IgD-negative memory B cell (primary cell): Measurements from ENCODE around the gene RHBDL1. TPM values are rescaled to one million over a fixed set of nuclear protein-coding genes. Genes with fewer than 3 reads are reported as not detected.
A peak's percentile ranks its signal among the peaks of the same experiment; 100 is the strongest.
"Not testable (repeated sequence)": the region's sequence is repeated elsewhere in the genome, so short reads cannot be mapped to it uniquely, and the experiment has no call there.

ENCODE experiments used
- H3K27ac Mint-ChIP-seq, 3 donors: one replicate each; pipeline ENCODE4 v1.8.0; 2020 to 2022; ENCODE audit warnings: mild to moderate bottlenecking in 3 of 3, mixed read lengths in 3 of 3, moderate library complexity in 1 of 3
- H3K27me3 Mint-ChIP-seq: one replicate; pipeline ENCODE4 v1.8.0; 2021; ENCODE audit warnings: mixed read lengths
- H3K36me3 Mint-ChIP-seq: one replicate; pipeline ENCODE4 v1.8.0; 2020; ENCODE audit warnings: mild to moderate bottlenecking, mixed read lengths
- H3K4me1 Mint-ChIP-seq, 3 donors: one replicate each; pipeline ENCODE4 v1.8.0; 2020 to 2022; ENCODE audit warnings: mixed read lengths in 3 of 3, mild to moderate bottlenecking in 1 of 3
- H3K4me3 Mint-ChIP-seq, 4 donors: one replicate each; pipeline ENCODE4 v1.8.0; 2020 to 2022; ENCODE audit warnings: mild to moderate bottlenecking in 4 of 4, mixed read lengths in 4 of 4, moderate library complexity in 3 of 4
- H3K9me3 Mint-ChIP-seq, 3 donors: one replicate each; pipeline ENCODE4 v1.8.0; 2020 to 2021; ENCODE audit warnings: mixed read lengths in 3 of 3, mild to moderate bottlenecking in 1 of 3
- polyA plus RNA-seq: library from polyadenylated mRNA; unstranded; fragments of 300-500 nt; fragmentation: Illumina TruSeq; gene quantifications from one replicate; pipeline ENCODE4 v1.2.3, GENCODE V29; 2021

Gene RHBDL1
- polyA plus RNA-seq, 1 donor from 2014 or later: 1.1 TPM

DNA sequence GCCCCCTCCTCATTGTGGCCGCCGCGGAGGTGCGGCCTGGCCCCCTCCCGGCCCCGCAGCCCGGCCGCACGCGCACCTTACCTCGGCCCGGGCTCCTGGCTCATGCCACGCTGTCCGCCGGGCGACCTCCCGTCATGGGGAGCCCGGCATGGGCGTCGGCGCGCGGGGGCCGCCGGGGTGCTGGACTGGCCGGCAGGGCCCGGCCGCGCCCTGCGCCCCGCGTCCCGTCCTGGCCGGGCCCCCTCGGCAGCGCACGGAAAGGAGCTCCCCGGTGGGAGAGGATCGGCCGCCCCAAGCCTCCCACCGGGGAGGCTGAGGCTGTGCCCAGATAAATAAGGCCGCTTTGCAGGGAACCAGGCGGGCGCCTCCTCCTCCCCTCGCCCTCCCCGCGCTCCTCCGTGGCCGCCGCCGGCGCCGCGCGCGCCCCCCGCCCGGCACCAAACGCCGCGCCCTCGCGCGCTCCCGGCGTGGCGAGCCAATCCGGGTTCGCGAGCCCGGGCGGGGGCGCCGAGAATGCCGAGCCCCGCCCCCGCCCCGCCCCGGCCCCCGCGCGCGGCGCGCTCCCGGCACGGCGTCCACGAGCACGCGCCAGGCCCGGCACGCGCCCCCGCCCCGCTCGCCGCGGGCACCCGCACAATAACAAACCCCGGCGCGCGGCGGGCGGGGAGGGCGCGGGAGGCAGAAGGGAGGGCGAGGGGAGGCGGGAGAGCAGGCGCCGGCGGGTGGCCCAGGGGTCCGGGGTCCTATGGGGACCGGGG, 30.1 kb downstream of the RHBDL1 start, which contains the start of gene FBXL16:
TSS of gene FBXL16 (minus strand) at position 371 of the 758 bp plus-strand sequence. CDS start 8,396 bp downstream, outside the sequence.
- peaks cover 0 to 3% (median 1%) of the 10 kb centered on the region in 3 donors for H3K4me1 Mint-ChIP-seq
- no peak within 1 kb of the TSS for H3K27ac Mint-ChIP-seq
- H3K4me3 Mint-ChIP-seq: peak within 1 kb of the TSS in 1 of 4 donors; percentile 8
- H3K36me3 Mint-ChIP-seq: peaks cover 2% of the 10 kb centered on the region
- peaks cover 40% of the 10 kb centered on the region for H3K27me3 Mint-ChIP-seq
- no peaks in the 10 kb centered on the region for H3K9me3 Mint-ChIP-seq

DNA sequence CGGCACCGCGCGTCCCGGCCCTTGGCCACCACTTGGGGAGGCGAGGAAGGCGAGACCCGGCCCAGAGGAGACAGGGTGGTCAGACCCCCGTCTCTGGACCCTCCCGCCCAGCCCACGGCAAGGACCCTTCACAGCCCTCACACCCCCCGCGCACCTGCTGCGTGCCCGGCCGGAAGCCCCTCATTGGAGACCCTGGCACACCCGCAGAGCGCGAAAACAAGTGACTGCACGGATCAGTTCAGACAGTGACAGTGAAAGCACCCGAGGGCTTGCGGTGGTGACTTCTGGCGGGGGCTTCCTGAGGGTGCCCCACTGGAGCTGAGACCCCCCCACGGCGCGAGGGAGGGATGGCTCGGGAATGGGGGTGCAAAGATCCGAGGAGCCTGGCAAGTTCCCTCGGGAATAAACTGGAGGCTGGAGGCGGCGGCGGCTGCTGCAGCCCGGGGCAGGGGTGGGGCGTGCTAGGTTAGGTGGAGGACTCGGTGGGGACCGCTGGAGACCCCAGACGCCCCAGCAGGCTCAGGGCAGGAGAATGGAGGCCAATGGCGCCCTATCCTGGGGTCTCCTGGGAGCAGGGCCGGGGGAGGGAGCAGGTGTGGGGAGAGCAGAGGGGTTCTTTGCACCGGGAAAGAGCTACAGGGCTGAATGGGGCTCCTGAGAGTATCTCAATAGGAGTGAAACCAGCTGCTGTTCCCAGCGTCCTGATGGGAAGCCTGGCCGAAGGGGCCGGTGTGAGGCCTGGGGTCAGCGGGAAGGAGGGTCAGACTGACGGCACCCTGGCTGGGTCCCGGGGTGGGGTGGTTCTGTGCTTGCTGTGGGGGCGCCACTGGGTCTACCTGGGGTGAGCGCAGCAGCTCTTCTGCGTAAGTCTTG, 31.0 kb downstream of the RHBDL1 start:
- no peaks in the 10 kb centered on the region for H3K9me3 Mint-ChIP-seq
- peak overlapping the region in 1 of 4 donors; percentile 8 for H3K4me3 Mint-ChIP-seq
- H3K36me3 Mint-ChIP-seq: peaks cover 2% of the 10 kb centered on the region
- peak overlapping the region in 1 of 3 donors; percentile 88 for H3K27ac Mint-ChIP-seq
- H3K27me3 Mint-ChIP-seq: peaks cover 37% of the 10 kb centered on the region
- peaks cover 0 to 5% (median 1%) of the 10 kb centered on the region in 3 donors for H3K4me1 Mint-ChIP-seq

DNA sequence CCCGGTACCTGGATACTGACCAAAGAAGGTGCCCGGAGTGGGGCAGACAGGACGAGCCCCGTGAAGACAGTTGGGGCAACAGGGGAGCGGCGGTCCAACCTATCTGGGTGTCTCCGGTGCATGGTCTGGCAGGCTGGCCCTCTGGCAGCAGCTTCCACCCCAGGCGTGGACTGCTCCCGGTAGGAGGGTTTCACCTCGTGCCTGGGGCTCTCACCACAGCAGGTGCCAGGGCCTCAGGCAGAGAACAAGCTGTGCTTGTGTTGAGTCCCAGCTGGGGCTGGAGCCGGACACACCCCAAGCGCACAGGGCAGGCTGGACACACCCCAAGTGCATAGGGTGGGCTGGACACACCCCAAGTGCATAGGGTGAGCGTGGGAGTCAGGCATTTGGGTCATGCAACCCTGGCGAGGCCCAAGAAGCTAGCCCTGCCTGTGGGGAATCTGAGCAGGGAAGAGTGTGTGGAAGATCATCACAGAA, 31.6 kb downstream of the RHBDL1 start:
- H3K4me3 Mint-ChIP-seq: no peak overlapping the region
- no peaks in the 10 kb centered on the region for H3K9me3 Mint-ChIP-seq
- peaks cover 32% of the 10 kb centered on the region for H3K27me3 Mint-ChIP-seq
- peak overlapping the region in 1 of 3 donors; percentile 88 for H3K27ac Mint-ChIP-seq
- H3K4me1 Mint-ChIP-seq: peaks cover 0 to 5% (median 1%) of the 10 kb centered on the region in 3 donors
- peaks cover 2% of the 10 kb centered on the region for H3K36me3 Mint-ChIP-seq

DNA sequence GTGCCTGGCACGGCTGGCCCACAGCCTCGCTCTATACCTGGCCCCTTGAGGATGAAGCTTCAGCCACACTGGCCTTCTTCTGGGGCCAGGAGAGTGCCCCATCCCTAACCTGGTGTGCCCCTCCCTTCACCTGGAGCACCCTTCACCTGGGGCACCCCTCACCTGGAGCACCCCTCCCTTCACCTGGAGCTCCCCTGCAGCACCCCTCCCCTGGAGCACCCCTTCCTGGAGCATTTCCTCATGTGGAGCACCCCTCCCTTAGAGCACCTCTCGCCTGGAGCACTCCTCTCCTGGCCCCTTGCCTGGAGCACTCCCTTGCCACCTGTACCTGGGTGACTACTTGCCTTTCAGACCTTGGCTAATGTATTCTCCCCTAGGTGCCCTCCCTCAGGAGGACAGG, 32.5 kb downstream of the RHBDL1 start:
- no peaks in the 10 kb centered on the region for H3K36me3 Mint-ChIP-seq
- peaks cover 1 to 5% (median 4%) of the 10 kb centered on the region in 3 donors for H3K4me1 Mint-ChIP-seq
- H3K9me3 Mint-ChIP-seq: no peaks in the 10 kb centered on the region
- peaks cover 31% of the 10 kb centered on the region for H3K27me3 Mint-ChIP-seq
- no peak overlapping the region for H3K27ac Mint-ChIP-seq
- H3K4me3 Mint-ChIP-seq: peak overlapping the region in 1 of 4 donors; percentile 50

DNA sequence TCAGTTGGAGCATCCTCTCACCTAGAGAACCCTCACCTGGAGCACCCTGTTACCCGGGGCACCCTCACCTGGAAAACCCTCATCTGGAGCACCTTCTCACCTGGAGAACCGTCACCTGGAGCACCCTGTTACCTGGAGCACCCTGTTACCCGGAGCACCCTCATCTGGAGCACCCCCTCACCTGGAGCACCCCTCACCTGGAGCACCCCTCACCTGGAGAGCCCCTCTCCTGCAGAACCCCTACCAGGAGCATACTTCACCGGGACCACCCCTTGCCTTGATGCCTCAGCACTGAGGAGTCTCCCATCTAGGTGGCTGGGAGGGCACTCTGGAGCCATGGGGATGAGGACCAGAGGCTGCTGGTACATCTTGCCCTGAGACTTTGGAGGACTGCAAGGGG, 33.5 kb downstream of the RHBDL1 start:
- Mint-ChIP-seq H3K27ac (peak overlapping the region in 2 of 3 donors; percentile 21 to 80), H3K4me3 (peak overlapping the region in 1 of 4 donors; percentile 50), H3K4me1 (peaks cover 1 to 5% (median 4%) of the 10 kb centered on the region in 3 donors), H3K36me3 (no peaks in the 10 kb centered on the region), H3K9me3 (no peaks in the 10 kb centered on the region), H3K27me3 (peaks cover 35% of the 10 kb centered on the region)

DNA sequence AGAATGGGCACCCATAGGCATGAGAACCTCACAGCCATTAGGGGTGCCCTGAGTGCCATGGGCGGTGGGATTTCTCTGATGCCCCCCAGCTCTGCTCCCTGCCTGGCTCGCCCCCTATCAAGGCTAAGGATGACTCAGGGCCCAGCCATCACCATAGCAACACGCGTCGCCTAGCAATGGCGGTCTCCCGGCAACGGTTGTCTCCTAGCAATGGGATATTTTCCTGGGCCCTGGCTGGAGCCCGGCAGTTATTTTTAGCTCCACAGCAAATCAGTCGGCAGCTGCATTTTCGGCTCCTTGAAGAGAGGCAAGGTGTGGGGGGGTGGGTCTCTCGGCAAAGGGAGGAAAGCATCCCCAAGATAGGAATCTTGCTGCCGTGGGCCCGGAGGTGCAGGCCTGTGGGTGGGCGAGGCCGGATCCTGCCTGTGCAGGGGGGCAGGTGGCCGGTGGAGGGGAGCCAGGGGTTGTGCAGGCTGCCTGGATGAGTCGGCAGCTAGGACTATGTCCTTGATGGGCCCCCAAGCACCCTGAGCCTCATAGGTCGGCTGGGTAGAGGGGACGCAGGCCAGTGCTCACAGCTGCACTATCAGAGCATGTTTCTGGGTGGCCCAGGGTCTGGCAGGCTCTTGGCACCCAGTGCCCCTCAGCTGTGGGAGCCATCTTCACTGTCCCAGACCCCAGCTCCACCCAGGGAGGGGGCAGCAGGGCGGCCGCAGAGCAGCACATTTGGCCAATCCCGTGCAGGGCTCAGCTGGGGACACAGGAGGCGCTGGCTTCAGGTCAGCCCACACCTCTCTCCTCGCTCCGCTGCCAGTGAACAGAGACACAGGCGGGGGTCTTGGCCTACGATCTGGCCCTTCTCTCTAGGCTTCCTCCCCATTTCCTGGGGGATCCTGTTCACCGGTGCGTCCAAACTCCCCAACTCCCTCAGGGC, 34.4 kb downstream of the RHBDL1 start:
- H3K4me1 Mint-ChIP-seq: peaks cover 1 to 4% (median 3%) of the 10 kb centered on the region in 3 donors
- H3K27ac Mint-ChIP-seq: no peak overlapping the region
- peaks cover 36% of the 10 kb centered on the region for H3K27me3 Mint-ChIP-seq
- H3K36me3 Mint-ChIP-seq: no peaks in the 10 kb centered on the region
- no peaks in the 10 kb centered on the region for H3K9me3 Mint-ChIP-seq
- H3K4me3 Mint-ChIP-seq: peak overlapping the region in 1 of 4 donors; percentile 4

DNA sequence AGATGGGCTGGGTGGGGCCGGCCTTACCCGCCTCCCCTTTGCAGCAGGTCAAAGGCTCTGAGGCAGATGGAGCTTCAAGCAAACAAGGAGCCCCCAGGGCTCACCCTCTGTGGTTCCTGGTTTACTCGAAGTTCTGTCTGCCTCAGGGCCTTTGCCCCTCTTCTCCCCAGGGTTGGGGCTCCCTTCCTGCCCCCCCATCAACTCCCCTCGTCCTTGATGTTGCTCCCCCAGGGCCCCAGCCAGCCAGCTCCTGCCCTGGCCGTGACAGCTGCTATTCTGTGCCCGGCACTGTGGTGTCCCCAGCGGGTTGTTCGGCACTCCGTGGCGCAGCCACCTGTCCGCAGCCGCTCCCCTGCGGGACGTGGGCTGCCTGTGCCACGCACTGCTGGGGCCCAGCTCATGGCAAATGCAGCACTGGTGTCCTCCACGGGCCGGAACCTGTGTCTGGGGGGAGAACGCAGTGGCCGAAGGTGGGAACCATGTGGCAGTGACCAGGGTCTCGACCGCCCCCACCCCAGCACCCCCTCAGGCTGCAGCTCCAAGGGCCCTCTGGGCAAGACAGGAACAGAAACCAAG, 35.1 kb downstream of the RHBDL1 start:
- peaks cover 1 to 4% (median 3%) of the 10 kb centered on the region in 3 donors for H3K4me1 Mint-ChIP-seq
- H3K27me3 Mint-ChIP-seq: peaks cover 36% of the 10 kb centered on the region
- no peak overlapping the region for H3K27ac Mint-ChIP-seq
- H3K36me3 Mint-ChIP-seq: no peaks in the 10 kb centered on the region
- no peaks in the 10 kb centered on the region for H3K9me3 Mint-ChIP-seq
- peak overlapping the region in 1 of 4 donors; percentile 12 for H3K4me3 Mint-ChIP-seq

DNA sequence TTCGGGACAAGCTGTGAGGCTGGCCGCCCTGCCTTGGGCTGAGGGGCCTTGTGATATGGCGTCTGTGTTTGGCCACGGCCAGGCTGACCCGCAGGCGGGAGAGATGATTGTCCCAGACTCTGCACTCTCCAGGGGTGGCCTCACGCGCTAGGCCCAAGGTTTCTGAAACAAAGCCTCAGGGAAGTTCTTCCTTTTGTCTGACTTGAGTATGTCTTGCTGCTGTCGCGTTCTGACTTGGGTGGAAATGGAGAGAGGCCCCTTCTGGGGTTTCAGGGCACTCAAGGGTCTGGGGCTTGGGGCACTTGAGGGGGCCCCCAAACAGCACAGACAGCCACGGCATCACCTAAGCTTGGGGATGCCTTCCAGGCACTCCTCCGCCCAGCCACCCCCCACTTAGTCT, 35.6 kb downstream of the RHBDL1 start:
- H3K4me1 Mint-ChIP-seq: peaks cover 1 to 4% (median 3%) of the 10 kb centered on the region in 3 donors
- peaks cover 39% of the 10 kb centered on the region for H3K27me3 Mint-ChIP-seq
- no peaks in the 10 kb centered on the region for H3K9me3 Mint-ChIP-seq
- H3K36me3 Mint-ChIP-seq: no peaks in the 10 kb centered on the region
- peak overlapping the region in 1 of 4 donors; percentile 12 for H3K4me3 Mint-ChIP-seq
- H3K27ac Mint-ChIP-seq: peak overlapping the region in 1 of 3 donors; percentile 28

DNA sequence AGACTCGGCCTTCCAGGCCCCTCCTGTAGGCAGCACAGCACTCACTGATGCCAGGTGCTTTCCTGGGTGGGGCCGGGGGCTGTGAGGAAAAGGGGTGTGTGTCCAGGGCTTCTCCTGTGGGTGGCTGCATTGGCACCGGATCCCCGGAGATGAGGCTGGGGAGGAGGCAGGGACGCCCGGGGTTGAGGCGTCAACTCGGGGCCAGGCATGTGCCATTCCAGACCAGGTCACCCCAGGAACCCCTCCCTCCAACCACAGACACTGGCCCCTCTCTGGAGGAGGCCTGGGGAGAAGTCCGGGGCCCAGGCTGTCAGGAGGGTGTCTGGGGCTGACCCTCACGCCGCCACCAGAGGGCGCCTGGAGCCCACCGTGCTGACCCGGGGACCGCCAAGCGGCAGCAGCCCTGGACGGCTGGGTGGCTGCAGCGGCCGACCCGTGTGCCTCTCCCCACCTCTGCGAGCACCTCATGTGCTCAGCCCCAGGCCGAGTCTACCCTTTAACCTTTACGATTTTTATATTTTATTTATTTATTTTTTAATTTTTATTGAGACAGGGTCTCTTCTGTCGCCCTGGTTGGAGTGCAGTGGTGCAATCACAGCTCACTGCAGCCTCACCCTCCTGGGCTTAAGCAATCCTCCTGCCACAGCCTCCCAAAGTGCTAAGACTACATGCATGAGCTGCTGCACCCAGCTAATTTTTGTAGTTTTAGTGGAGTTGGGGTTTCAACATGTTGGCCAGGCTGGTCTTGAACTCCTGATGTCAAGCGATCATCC, 36.3 kb downstream of the RHBDL1 start:
- Mint-ChIP-seq H3K9me3 (no peaks in the 10 kb centered on the region), H3K4me3 (peak overlapping the region in 1 of 4 donors; percentile 48), H3K27ac (peak overlapping the region in 1 of 3 donors; percentile 28), H3K36me3 (no peaks in the 10 kb centered on the region), H3K27me3 (peaks cover 39% of the 10 kb centered on the region), H3K4me1 (peaks cover 0 to 4% (median 3%) of the 10 kb centered on the region in 3 donors)

DNA sequence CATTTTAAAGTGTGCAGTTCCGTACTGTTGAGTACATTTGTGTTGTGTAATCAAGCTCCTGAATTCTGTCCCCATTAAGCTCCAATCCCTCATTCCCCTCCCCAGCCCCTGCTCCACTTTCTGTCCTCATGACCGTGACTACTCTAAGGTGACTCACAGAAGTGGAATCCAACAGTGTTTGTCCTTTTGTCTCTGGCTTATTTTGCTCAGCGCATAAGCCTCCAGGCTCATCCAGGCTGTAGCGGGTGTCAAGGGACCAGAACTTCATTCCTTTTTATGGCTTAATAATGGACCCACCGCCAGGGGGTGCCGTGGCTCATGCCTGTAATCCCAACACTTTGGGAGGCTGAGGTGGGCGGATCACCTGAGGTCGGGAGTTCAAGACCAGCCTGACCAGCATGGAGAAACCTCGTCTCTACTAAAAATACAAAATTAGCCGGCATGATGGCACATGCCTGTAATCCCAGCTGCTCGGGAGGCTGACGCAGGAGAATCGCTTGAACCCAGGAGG, 37.3 kb downstream of the RHBDL1 start:
- not testable (repeated sequence) for H3K9me3 Mint-ChIP-seq, H3K4me1 Mint-ChIP-seq, H3K36me3 Mint-ChIP-seq
- H3K27ac Mint-ChIP-seq: peak overlapping the region in 1 of 3 donors; percentile 71
- H3K4me3 Mint-ChIP-seq: peak overlapping the region in 1 of 4 donors; percentile 85
- H3K27me3 Mint-ChIP-seq: peaks cover 35% of the 10 kb centered on the region

DNA sequence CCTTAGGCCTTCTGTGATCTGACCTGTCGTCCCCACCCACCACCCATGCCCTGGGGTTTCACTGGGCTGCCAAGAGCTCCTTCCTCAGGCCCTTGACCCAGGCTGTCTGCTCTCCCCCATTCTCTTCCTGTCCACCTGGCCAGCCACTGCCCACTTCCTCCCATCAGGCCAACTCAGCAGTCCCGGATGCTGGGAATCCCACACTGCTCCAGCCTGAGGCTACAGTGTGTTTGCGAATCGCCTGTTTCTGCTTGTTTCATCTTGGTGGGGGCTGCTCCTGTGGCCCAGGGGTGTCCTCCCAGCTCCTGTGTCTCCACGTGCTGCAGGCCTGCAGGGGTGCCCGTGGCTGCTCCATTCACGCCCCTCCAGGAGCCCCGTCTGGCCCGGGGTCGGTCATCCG, 38.6 kb downstream of the RHBDL1 start:
- Mint-ChIP-seq H3K36me3 (no peaks in the 10 kb centered on the region), H3K9me3 (no peaks in the 10 kb centered on the region), H3K27me3 (peaks cover 24% of the 10 kb centered on the region), H3K4me1 (peaks cover under 1 to 4% (median 4%) of the 10 kb centered on the region in 3 donors), H3K27ac (peak overlapping the region; percentile 59 to 89 (median 62)), H3K4me3 (peak overlapping the region; percentile 4 to 83 (median 54))

DNA sequence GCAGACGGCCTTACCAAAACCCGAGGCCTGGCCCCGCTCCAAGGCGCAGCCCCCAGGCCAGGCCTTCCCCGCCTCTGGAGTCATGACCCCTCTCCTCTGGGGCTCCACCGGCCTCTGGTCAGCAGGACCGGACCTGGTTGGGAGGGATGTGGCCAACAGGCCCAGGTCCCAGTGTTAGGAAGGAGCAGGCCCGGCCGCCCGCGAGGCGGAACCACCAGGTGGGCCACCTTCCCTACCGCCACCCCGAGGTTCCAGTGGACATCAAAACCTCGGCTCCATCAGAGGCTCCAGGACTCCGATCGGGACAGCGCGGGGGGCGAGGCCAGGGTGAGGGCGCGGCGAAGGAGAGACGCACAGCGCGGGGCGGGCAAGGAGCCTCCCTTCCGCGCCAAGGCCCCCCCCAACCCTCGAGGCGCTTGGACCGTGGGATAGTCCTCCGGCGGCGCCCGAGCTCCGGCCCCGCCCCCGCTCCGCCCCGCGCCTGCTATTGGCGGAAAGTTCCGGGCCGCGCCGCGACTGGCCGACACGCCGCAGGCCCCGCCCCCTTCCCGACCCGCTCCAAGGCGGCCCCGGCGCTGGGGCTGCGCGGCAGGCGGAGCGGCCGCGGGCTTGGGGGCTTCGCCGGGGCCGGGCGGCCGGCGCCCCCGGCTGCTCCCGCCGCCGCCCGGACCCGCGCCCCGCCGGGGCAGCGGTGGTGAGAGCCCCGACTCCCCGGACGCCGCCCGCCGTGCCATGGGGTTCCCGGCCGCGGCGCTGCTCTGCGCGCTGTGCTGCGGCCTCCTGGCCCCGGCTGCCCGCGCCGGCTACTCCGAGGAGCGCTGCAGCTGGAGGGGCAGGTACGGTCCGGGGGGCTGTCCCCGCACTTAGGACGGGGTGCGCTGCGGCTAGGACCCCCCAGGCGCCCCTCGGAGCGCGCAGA, 39.3 kb downstream of the RHBDL1 start, which contains the start of gene METRN:
TSS of gene METRN (plus strand) at position 561 of the 919 bp plus-strand sequence. CDS start at position 733, 172 bp downstream.
- Mint-ChIP-seq H3K27ac (peak within 1 kb of the TSS; percentile 59 to 89 (median 62)), H3K4me3 (peak within 1 kb of the TSS; percentile 24 to 88 (median 72)), H3K27me3 (peaks cover 20% of the 10 kb centered on the region), H3K36me3 (no peaks in the 10 kb centered on the region), H3K4me1 (peaks cover 3 to 6% (median 4%) of the 10 kb centered on the region in 3 donors), H3K9me3 (no peaks in the 10 kb centered on the region)
